Thyroid gland (tissue), 4 donors: ENCODE measurements around the gene NCAPG. TPM values are rescaled to one million over a fixed set of nuclear protein-coding genes. Genes with fewer than 3 reads are reported as not detected.

ENCODE experiments used
- DNase-seq, 2 donors: peaks; one replicate each; pipeline ENCODE4 v3.0.0-alpha.2; 2019
- H3K27ac ChIP-seq, 3 donors: fragments of 200-600 bp; sonication (generic); 1 replicate in 2 of 3; 2 replicates in 1 of 3; pipeline ENCODE4 v1.5.1; 2016 to 2019; ENCODE audit warnings: mild to moderate bottlenecking in 1 of 3, moderate library complexity in 1 of 3
- H3K27me3 ChIP-seq: fragments of 200-600 bp; sonication (generic); one replicate; pipeline ENCODE4 v1.5.1; 2019
- H3K36me3 ChIP-seq, 2 donors: fragments of 200-600 bp; sonication (generic); one replicate each; pipeline ENCODE4 v1.5.1; 2016 to 2019
- H3K4me1 ChIP-seq, 2 donors: fragments of 200-600 bp; sonication (generic); one replicate each; pipeline ENCODE4 v1.5.1; 2017 to 2019
- H3K4me3 ChIP-seq, 3 donors: fragments of 200-600 bp; sonication (generic); replicated peaks in 1 of 3; 1 replicate in 2 of 3; 2 replicates in 1 of 3; pipeline ENCODE4 v1.5.1; 2016; ENCODE audit warnings: mild to moderate bottlenecking in 1 of 3
- H3K9me3 ChIP-seq: fragments of 200-600 bp; sonication (generic); one replicate; pipeline ENCODE4 v1.5.1; 2017
- CTCF ChIP-seq, 6 experiments: fragments of 200-600 bp in 3 of 6; fragments of 450-650 bp in 3 of 6; sonication (generic) in 3 of 6; IDR thresholded peaks; one replicate each; pipeline ENCODE4 v1.5.1; 2016 to 2019; ENCODE audit warnings: antibody characterized with exemption in 6 of 6, mild to moderate bottlenecking in 2 of 6, inconsistent platforms in 1 of 6, moderate library complexity in 1 of 6
- POLR2A ChIP-seq, 2 donors: fragments of 450-650 bp; IDR thresholded peaks; one replicate each; pipeline ENCODE4 v1.6.1; 2017; ENCODE audit warnings: antibody characterized with exemption in 2 of 2, mild to moderate bottlenecking in 2 of 2, moderate library complexity in 1 of 2
- WGBS, 2 donors: methylation state at CpG; one replicate each; pipeline ENCODE4 v1.1.5; 2017; 5-methylcytosine and 5-hydroxymethylcytosine counted together
- intact Hi-C: fragments of 100-400 bp; cut with DNase I; formaldehyde crosslinking; loops from one replicate; pipeline ENCODE4 v1.15.1; 2023
- total RNA-seq, 4 donors: library from RNA; depleted of rRNA; stranded (reverse); fragments of >200 nt; gene quantifications; one replicate each; pipeline ENCODE4 v1.2.3, GENCODE V29; 2016

Gene NCAPG
- total RNA-seq, 4 donors from 2014 or later = 0.56 to 1.3 (median 0.92) TPM; not detected in 1

- Histone ChIP-seq H3K9me3 (no peaks in the 10 kb centered on the region), H3K27me3 (no peaks in the 10 kb centered on the region), H3K27ac (no peak overlapping the region), H3K4me1 (no peaks in the 10 kb centered on the region), H3K4me3 (no peak overlapping the region), H3K36me3 (no peaks in the 10 kb centered on the region)
- intact Hi-C loops = no loop called here
- TF ChIP-seq CTCF (IDR thresholded peaks at IDR 0.05) (no peak), POLR2A (IDR thresholded peaks at IDR 0.05) (no peak)
- WGBS, 2 donors = 83% methylated on average over 3 of the region's 3 CpGs
- DNase-seq = no peak
Measured at GRCh38 chr4:17867276-17867675, 56.5 kb downstream of the NCAPG start.

- TF ChIP-seq POLR2A (IDR thresholded peaks at IDR 0.05) = no peak
- no peak for TF ChIP-seq CTCF (IDR thresholded peaks at IDR 0.05)
- intact Hi-C loops = no loop called here
- Histone ChIP-seq H3K27ac (no peak overlapping the region), H3K4me1 (no peaks in the 10 kb centered on the region), H3K4me3 (no peak overlapping the region), H3K36me3 (no peaks in the 10 kb centered on the region), H3K27me3 (no peaks in the 10 kb centered on the region), H3K9me3 (no peaks in the 10 kb centered on the region)
- 82 to 86% methylated on average over 2 of the region's 2 CpGs for WGBS, 2 donors
- DNase-seq = no peak
Measured at GRCh38 chr4:17869327-17869726, 58.5 kb downstream of the NCAPG start.

GRCh38 chr4:17875402-17876070 lies 64.8 kb downstream of the NCAPG start:
- 96 to 98% methylated on average over 4 of the region's 4 CpGs for WGBS, 2 donors
- Histone ChIP-seq H3K27me3 (no peaks in the 10 kb centered on the region), H3K27ac (no peak overlapping the region), H3K4me3 (no peak overlapping the region), H3K4me1 (no peaks in the 10 kb centered on the region), H3K36me3 (no peaks in the 10 kb centered on the region), H3K9me3 (no peaks in the 10 kb centered on the region)
- DNase-seq = no peak
- intact Hi-C loops = no loop called here
- TF ChIP-seq CTCF (IDR thresholded peaks at IDR 0.05) (no peak), POLR2A (IDR thresholded peaks at IDR 0.05) (no peak)

GRCh38 chr4:17876943-17877342 lies 66.2 kb downstream of the NCAPG start:
- H3K4me1 ChIP-seq = no peaks in the 10 kb centered on the region
- H3K4me3 ChIP-seq = no peak overlapping the region
- no peaks in the 10 kb centered on the region for H3K9me3 ChIP-seq
- no peak for DNase-seq
- H3K27ac ChIP-seq = no peak overlapping the region
- no peaks in the 10 kb centered on the region for H3K36me3 ChIP-seq
- WGBS, 2 donors = 97 to 98% methylated on average over 4 of the region's 4 CpGs
- no peaks in the 10 kb centered on the region for H3K27me3 ChIP-seq
- no peak for TF ChIP-seq CTCF (IDR thresholded peaks at IDR 0.05)
- no peak for TF ChIP-seq POLR2A (IDR thresholded peaks at IDR 0.05)
- intact Hi-C loops = no loop called here

GRCh38 chr4:17877661-17878060 lies 66.9 kb downstream of the NCAPG start:
- 90 to 94% methylated on average over 5 of the region's 5 CpGs for WGBS, 2 donors
- H3K4me3 ChIP-seq = no peak overlapping the region
- TF ChIP-seq CTCF (IDR thresholded peaks at IDR 0.05) (no peak), POLR2A (IDR thresholded peaks at IDR 0.05) (no peak)
- H3K4me1 ChIP-seq = no peaks in the 10 kb centered on the region
- no peaks in the 10 kb centered on the region for H3K36me3 ChIP-seq
- intact Hi-C loops = no loop called here
- H3K9me3 ChIP-seq = no peaks in the 10 kb centered on the region
- DNase-seq = no peak
- no peaks in the 10 kb centered on the region for H3K27me3 ChIP-seq
- H3K27ac ChIP-seq = no peak overlapping the region
